HG03457 (cell line): ENCODE measurements around the gene FAM181B.

ENCODE experiments used
- ATAC-seq: cut with Tn5 transposase; IDR thresholded peaks from one replicate; pipeline ENCODE4 v1.9.1; 2021; ENCODE audit warnings: moderate number of reproducible peaks; ENCODE audit not compliant: unreplicated experiment

The FAM181B gene

GRCh38 chr11:82686211-82686610, 47.5 kb downstream of the FAM181B start:
- ATAC-seq: no peak

- ATAC-seq: no peak
These were observed 50.6 kb downstream of the FAM181B start for GRCh38 chr11:82683029-82683428.

GRCh38 chr11:82682003-82682751, 51.5 kb downstream of the FAM181B start:
- peak; percentile 74 for ATAC-seq

GRCh38 chr11:82680252-82680651, 53.4 kb downstream of the FAM181B start:
- ATAC-seq: no peak
